Measurements from ENCODE around the gene ANXA11.
"Not testable (repeated sequence)": the region's sequence is repeated elsewhere in the genome, so short reads cannot be mapped to it uniquely, and the experiment has no call there.

DNA sequence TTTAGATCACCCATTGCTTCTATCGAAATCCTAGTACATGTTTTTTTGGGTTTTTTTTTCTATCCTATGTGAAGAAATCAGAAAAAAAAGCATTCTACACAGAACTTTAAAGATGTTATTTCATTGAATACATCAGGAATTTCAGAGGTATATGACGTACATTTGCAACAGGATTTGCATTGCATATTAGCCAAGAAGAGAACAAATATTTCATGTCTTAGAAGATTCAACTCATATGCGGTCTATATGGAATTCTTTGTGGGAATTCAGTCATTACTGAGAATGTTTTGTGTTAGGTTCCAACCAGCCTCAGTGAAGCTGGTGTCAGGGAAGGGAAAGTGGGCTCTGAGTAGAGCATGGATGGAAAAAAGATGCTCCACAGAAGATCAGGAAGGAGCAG is 39.0 kb upstream of the ANXA11 start:
- not testable (repeated sequence) for TF ChIP-seq CBX3 (IDR thresholded peaks at IDR 0.05; ENCODE audit: low read depth); SIN3A (IDR thresholded peaks at IDR 0.05; ENCODE audit: low read depth); EZH2phosphoT487 (IDR thresholded peaks at IDR 0.05; ENCODE audit: borderline replicate concordance); FOSL1 (IDR thresholded peaks at IDR 0.05; ENCODE audit: low read depth); RAD21 (IDR thresholded peaks at IDR 0.05; ENCODE audit: low read depth); YY1 (IDR thresholded peaks at IDR 0.05; ENCODE audit: extremely low read depth, insufficient replicate concordance, low read depth, low read length); POLR2AphosphoS5 (IDR thresholded peaks at IDR 0.05; ENCODE audit: low read depth, low read length); ELF1 (IDR thresholded peaks at IDR 0.05; ENCODE audit: borderline replicate concordance, low read depth); POLR2A (IDR thresholded peaks at IDR 0.05; ENCODE audit: borderline replicate concordance, extremely low read depth, insufficient read depth, insufficient read length); EZH2 (IDR thresholded peaks at IDR 0.05)
- TF ChIP-seq, protein P1, sequence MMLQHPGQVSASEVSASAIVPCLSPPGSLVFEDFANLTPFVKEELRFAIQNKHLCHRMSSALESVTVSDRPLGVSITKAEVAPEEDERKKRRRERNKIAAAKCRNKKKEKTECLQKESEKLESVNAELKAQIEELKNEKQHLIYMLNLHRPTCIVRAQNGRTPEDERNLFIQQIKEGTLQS (IDR thresholded peaks at IDR 0.05), result not testable (repeated sequence)
- TF ChIP-seq, protein P2, sequence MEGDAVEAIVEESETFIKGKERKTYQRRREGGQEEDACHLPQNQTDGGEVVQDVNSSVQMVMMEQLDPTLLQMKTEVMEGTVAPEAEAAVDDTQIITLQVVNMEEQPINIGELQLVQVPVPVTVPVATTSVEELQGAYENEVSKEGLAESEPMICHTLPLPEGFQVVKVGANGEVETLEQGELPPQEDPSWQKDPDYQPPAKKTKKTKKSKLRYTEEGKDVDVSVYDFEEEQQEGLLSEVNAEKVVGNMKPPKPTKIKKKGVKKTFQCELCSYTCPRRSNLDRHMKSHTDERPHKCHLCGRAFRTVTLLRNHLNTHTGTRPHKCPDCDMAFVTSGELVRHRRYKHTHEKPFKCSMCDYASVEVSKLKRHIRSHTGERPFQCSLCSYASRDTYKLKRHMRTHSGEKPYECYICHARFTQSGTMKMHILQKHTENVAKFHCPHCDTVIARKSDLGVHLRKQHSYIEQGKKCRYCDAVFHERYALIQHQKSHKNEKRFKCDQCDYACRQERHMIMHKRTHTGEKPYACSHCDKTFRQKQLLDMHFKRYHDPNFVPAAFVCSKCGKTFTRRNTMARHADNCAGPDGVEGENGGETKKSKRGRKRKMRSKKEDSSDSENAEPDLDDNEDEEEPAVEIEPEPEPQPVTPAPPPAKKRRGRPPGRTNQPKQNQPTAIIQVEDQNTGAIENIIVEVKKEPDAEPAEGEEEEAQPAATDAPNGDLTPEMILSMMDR (IDR thresholded peaks at IDR 0.05 in 2 of 3, conservative IDR thresholded peaks at IDR 0.05 in 1 of 3; ENCODE audit: borderline replicate concordance in 1 of 3, insufficient read depth in 1 of 3, low read depth in 2 of 3, low read length in 2 of 3), result not testable (repeated sequence)
- TF ChIP-seq, protein P3, sequence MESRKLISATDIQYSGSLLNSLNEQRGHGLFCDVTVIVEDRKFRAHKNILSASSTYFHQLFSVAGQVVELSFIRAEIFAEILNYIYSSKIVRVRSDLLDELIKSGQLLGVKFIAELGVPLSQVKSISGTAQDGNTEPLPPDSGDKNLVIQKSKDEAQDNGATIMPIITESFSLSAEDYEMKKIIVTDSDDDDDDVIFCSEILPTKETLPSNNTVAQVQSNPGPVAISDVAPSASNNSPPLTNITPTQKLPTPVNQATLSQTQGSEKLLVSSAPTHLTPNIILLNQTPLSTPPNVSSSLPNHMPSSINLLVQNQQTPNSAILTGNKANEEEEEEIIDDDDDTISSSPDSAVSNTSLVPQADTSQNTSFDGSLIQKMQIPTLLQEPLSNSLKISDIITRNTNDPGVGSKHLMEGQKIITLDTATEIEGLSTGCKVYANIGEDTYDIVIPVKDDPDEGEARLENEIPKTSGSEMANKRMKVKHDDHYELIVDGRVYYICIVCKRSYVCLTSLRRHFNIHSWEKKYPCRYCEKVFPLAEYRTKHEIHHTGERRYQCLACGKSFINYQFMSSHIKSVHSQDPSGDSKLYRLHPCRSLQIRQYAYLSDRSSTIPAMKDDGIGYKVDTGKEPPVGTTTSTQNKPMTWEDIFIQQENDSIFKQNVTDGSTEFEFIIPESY (IDR thresholded peaks at IDR 0.05; ENCODE audit: extremely low read depth, insufficient replicate concordance, low read length), result not testable (repeated sequence)

Data from HCT116 (cell line).